HEK293T (cell line): ENCODE measurements around the gene IRAK1.

Source experiments
- BHLHE40 ChIP-seq: fragments of 450-650 bp; IDR thresholded peaks from 2 replicates; pipeline ENCODE4 v1.6.1; 2016; ENCODE audit warnings: mild to moderate bottlenecking, moderate library complexity, borderline replicate concordance
- FOXA1 ChIP-seq: fragments of 450-650 bp; IDR thresholded peaks from 2 replicates; pipeline ENCODE4 v1.6.1; 2016; ENCODE audit warnings: mild to moderate bottlenecking
- FOXK2 ChIP-seq: fragments of 450-650 bp; IDR thresholded peaks from 2 replicates; pipeline ENCODE4 v1.6.1; 2016; ENCODE audit warnings: mild to moderate bottlenecking
- FOXM1 ChIP-seq: fragments of 450-650 bp; IDR thresholded peaks from 2 replicates; pipeline ENCODE4 v1.6.1; 2017; ENCODE audit warnings: mild to moderate bottlenecking, borderline replicate concordance
- LEF1 ChIP-seq: fragments of 450-650 bp; IDR thresholded peaks from 2 replicates; pipeline ENCODE4 v1.6.1; 2017; ENCODE audit warnings: mild to moderate bottlenecking, borderline replicate concordance
- SP1 ChIP-seq: fragments of 450-650 bp; IDR thresholded peaks from 2 replicates; pipeline ENCODE4 v1.6.1; 2017
- SUZ12 ChIP-seq: fragments of 450-650 bp; IDR thresholded peaks from 2 replicates; pipeline ENCODE4 v1.6.1; 2016; ENCODE audit warnings: mild to moderate bottlenecking
- ZNF384 ChIP-seq: fragments of 450-650 bp; IDR thresholded peaks from 2 replicates; pipeline ENCODE4 v1.6.1; 2016

- TF ChIP-seq ZNF384 (no peak), SP1 (no peak), FOXK2 (no peak), LEF1 (no peak), BHLHE40 (no peak), FOXA1 (no peak), SUZ12 (no peak), FOXM1 (no peak)
Observed at GRCh38 chrX:153981771-153982533, 37.8 kb downstream of the IRAK1 start.
